Measurements from ENCODE around the gene CHRNA3. TPM values are rescaled to one million over a fixed set of nuclear protein-coding genes. Genes with fewer than 3 reads are reported as not detected.

Gene CHRNA3
- total and polyA plus RNA-seq, 7 donors = 0.23 to 13.8 (median 6.9) TPM

- TF ChIP-seq EP300 (IDR thresholded peaks at IDR 0.05) = no peak
- TF ChIP-seq POLR2AphosphoS5 (IDR thresholded peaks at IDR 0.05) = no peak
- no peak for TF ChIP-seq CTCF (IDR thresholded peaks at IDR 0.05)
- TF ChIP-seq POLR2A (IDR thresholded peaks at IDR 0.05) = no peak
- H3K36me3 ChIP-seq = peaks cover 0 to 7% (median 0%) of the 10 kb centered on the region in 4 donors
- intact Hi-C loops (cut with DNase I) = no loop called here
- DNase-seq = no peak
- no peaks in the 10 kb centered on the region for H3K4me1 ChIP-seq
- no peak overlapping the region for H3K4me3 ChIP-seq
- no peak overlapping the region for H3K27ac ChIP-seq
- 93 to 94% methylated on average over 5 of the region's 5 CpGs for WGBS, 2 donors
- H3K27me3 ChIP-seq = no peaks in the 10 kb centered on the region
- H3K9me3 ChIP-seq = no peaks in the 10 kb centered on the region
Observed at GRCh38 chr15:78605201-78605600, 15.6 kb downstream of the CHRNA3 start.

- TF ChIP-seq POLR2A (IDR thresholded peaks at IDR 0.05) = no peak
- TF ChIP-seq EP300 (IDR thresholded peaks at IDR 0.05) = no peak
- TF ChIP-seq POLR2AphosphoS5 (IDR thresholded peaks at IDR 0.05) = no peak
- TF ChIP-seq CTCF (IDR thresholded peaks at IDR 0.05) = no peak
- no peak overlapping the region for H3K27ac ChIP-seq
- no peaks in the 10 kb centered on the region for H3K4me1 ChIP-seq
- intact Hi-C loops (cut with DNase I) = no loop called here
- H3K9me3 ChIP-seq = no peaks in the 10 kb centered on the region
- no peaks in the 10 kb centered on the region for H3K27me3 ChIP-seq
- peaks cover 0 to 7% (median 0%) of the 10 kb centered on the region in 4 donors for H3K36me3 ChIP-seq
- 34 to 68% methylated on average over 2 of the region's 2 CpGs for WGBS, 2 donors
- DNase-seq = no peak
- H3K4me3 ChIP-seq = no peak overlapping the region
Observed at GRCh38 chr15:78604420-78604819, 16.4 kb downstream of the CHRNA3 start.

DNA sequence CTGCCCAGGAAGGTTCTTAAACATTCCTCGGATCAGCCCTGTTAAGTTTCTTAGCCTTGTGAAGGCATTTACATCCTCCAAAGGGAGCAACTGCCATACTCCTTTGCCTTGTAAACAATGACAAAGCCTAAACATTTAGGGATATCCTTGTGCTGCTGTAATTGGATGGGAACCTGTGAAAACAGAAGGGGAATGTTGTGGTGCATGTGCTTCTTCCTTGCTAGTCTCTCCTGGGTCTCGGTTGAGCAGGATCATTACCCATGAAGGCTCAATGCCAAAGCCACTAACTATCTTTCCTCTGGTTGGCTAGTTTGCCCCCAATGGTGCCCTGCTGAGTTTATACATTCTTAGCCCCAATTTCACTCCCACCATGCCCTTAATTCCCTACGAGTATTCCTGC lies 17.3 kb downstream of the CHRNA3 start:
- H3K9me3 ChIP-seq = no peaks in the 10 kb centered on the region
- intact Hi-C loops (cut with DNase I) = no loop called here
- H3K4me1 ChIP-seq = no peaks in the 10 kb centered on the region
- no peak overlapping the region for H3K4me3 ChIP-seq
- 74 to 79% methylated on average over 3 of the region's 3 CpGs for WGBS, 2 donors
- no peaks in the 10 kb centered on the region for H3K27me3 ChIP-seq
- no peak for TF ChIP-seq EP300 (IDR thresholded peaks at IDR 0.05)
- TF ChIP-seq POLR2A (IDR thresholded peaks at IDR 0.05) = no peak
- no peak for TF ChIP-seq CTCF (IDR thresholded peaks at IDR 0.05)
- TF ChIP-seq POLR2AphosphoS5 (IDR thresholded peaks at IDR 0.05) = no peak
- H3K27ac ChIP-seq = no peak overlapping the region
- peaks cover 0 to 7% (median 0%) of the 10 kb centered on the region in 4 donors for H3K36me3 ChIP-seq
- no peak for DNase-seq

DNA sequence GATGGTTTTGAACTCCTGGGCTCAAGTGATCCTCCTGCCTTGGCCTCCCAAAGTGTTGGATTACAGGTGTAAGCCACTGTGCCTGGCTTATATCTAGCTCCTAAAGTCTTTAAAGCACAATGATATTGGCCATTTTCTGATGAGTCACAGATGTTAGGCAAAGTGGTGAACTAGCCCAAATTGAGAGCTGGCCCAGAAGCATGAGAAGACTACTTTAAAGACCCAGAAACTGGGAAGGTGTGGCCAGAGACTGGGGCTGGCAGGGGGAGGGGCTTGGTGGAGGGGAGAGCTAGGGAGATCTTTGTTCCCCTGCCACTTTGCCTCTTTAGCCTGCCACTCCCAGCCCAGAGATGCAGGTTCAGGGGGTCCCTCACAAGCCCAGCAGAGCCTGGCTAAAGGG lies 21.6 kb downstream of the CHRNA3 start:
- H3K36me3 ChIP-seq = peaks cover 0 to 7% (median 0%) of the 10 kb centered on the region in 4 donors
- H3K27ac ChIP-seq = no peak overlapping the region
- TF ChIP-seq CTCF (IDR thresholded peaks at IDR 0.05) = no peak
- no peak for TF ChIP-seq EP300 (IDR thresholded peaks at IDR 0.05)

DNA sequence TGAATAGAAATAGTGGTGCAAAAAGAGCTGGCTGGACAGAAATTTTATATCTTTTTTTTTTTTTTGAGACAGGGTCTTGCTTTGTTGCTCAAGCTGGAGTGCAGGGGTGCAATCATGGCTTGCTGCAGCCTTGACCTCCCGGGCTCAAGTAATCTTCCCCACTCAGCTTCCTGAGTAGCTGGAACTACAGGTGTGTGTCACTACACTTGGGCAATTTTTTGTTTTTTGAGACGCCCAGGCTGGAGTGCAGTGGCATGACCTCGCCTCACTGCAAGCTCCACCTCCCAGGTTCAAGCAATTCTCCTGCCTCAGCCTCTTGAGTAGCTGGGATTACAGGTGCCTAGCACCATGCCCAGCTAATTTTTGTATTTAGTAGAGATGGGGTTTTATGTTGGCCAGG lies 22.4 kb downstream of the CHRNA3 start:
- no peak overlapping the region for H3K4me3 ChIP-seq
- WGBS, 2 donors = 87 to 90% methylated on average over 3 of the region's 3 CpGs

More for the DNA sequence above, 21.6 kb downstream of the CHRNA3 start:
- Histone ChIP-seq H3K4me1 (no peaks in the 10 kb centered on the region), H3K9me3 (no peaks in the 10 kb centered on the region), H3K27me3 (no peaks in the 10 kb centered on the region), H3K4me3 (no peak overlapping the region)
- intact Hi-C loops (cut with DNase I) = no loop called here
- no peak for DNase-seq

More for the DNA sequence above, 22.4 kb downstream of the CHRNA3 start:
- Histone ChIP-seq H3K27ac (no peak overlapping the region), H3K4me1 (no peaks in the 10 kb centered on the region), H3K27me3 (no peaks in the 10 kb centered on the region), H3K9me3 (no peaks in the 10 kb centered on the region), H3K36me3 (peaks cover 0 to 7% (median 0%) of the 10 kb centered on the region in 4 donors)
- TF ChIP-seq POLR2A (IDR thresholded peaks at IDR 0.05) (no peak), EP300 (IDR thresholded peaks at IDR 0.05) (no peak), CTCF (IDR thresholded peaks at IDR 0.05) (no peak), POLR2AphosphoS5 (IDR thresholded peaks at IDR 0.05) (no peak)
- no peak for DNase-seq
- intact Hi-C loops (cut with DNase I) = no loop called here
